GM19043 (cell line): Measurements from ENCODE around the gene IL17RC.
"Not testable (repeated sequence)": the region's sequence is repeated elsewhere in the genome, so short reads cannot be mapped to it uniquely, and the experiment has no call there.

Source experiments
- ATAC-seq: cut with Tn5 transposase; IDR thresholded peaks from one replicate; pipeline ENCODE4 v1.9.1; 2021; ENCODE audit warnings: low read depth; ENCODE audit not compliant: unreplicated experiment

Gene IL17RC

GRCh38 chr3:9891072-9891622, 25.8 kb upstream of the IL17RC start:
- no peak for ATAC-seq

- ATAC-seq: no peak
Observed at GRCh38 chr3:9893739-9894138, 23.2 kb upstream of the IL17RC start.

- not testable (repeated sequence) for ATAC-seq
Observed at GRCh38 chr3:9895715-9896114, 21.2 kb upstream of the IL17RC start.

- not testable (repeated sequence) for ATAC-seq
Observed at GRCh38 chr3:9896755-9897407, 20.0 kb upstream of the IL17RC start.

- peak; percentile 65 for ATAC-seq
Observed at GRCh38 chr3:9897408-9898372, 19.2 kb upstream of the IL17RC start.

- ATAC-seq: no peak
Observed at GRCh38 chr3:9898467-9899241, 18.2 kb upstream of the IL17RC start.

- no peak for ATAC-seq
Observed at GRCh38 chr3:9899289-9899791, 17.6 kb upstream of the IL17RC start.

GRCh38 chr3:9900965-9901415, 15.9 kb upstream of the IL17RC start:
- ATAC-seq: not testable (repeated sequence)

GRCh38 chr3:9901967-9902366, 14.9 kb upstream of the IL17RC start:
- no peak for ATAC-seq

GRCh38 chr3:9902372-9903237, 14.3 kb upstream of the IL17RC start, which contains the start of gene IL17RE:
IL17RE (plus strand) TSS chr3:9902848; CDS start chr3:9902933, 85 bp downstream.
- no peak for ATAC-seq

GRCh38 chr3:9903238-9903624, 13.7 kb upstream of the IL17RC start:
- ATAC-seq: no peak

GRCh38 chr3:9903904-9904303, 13.0 kb upstream of the IL17RC start:
- ATAC-seq: no peak

- no peak for ATAC-seq
Observed at GRCh38 chr3:9906480-9906879, 10.4 kb upstream of the IL17RC start.

- no peak for ATAC-seq
Observed at GRCh38 chr3:9908286-9908685, 8.6 kb upstream of the IL17RC start.

- no peak for ATAC-seq
Observed at GRCh38 chr3:9909221-9910013, 7.5 kb upstream of the IL17RC start.

GRCh38 chr3:9911863-9912262, 5.0 kb upstream of the IL17RC start:
- ATAC-seq: no peak

GRCh38 chr3:9912294-9912935, 4.5 kb upstream of the IL17RC start:
- ATAC-seq: no peak

- ATAC-seq: no peak
Observed at GRCh38 chr3:9913601-9914000, 3.3 kb upstream of the IL17RC start.
